MCF 10A (cell line): ENCODE results near the gene FARS2. TPM values are rescaled to one million over a fixed set of nuclear protein-coding genes. Genes with fewer than 3 reads are reported as not detected.

ENCODE experiments used
- BruUV-seq: library from RNA; stranded (reverse); fragments of 400-500 nt; replicated peaks from 2 replicates; lab custom pipeline; 2021; lab: Mats Ljungman, UMichigan
- CTCF ChIA-PET: fragments of 300-600 bp; sonication (Branson Sonifier 250); formaldehyde crosslinking; extraction: SDS; loops from one replicate; lab custom pipeline; 2021; ENCODE audit warnings: antibody characterized with exemption, inconsistent platforms; lab: Yijun Ruan, JAX
- POLR2A ChIA-PET: fragments of 300-600, 350-650 bp; sonication (Branson Sonifier 250); formaldehyde crosslinking; extraction: SDS; loops from one replicate; lab custom pipeline; 2020; ENCODE audit warnings: antibody characterized with exemption, inconsistent platforms; lab: Yijun Ruan, JAX
- DNase-seq: peaks from one replicate; pipeline ENCODE4 v3.0.0-alpha.2; 2018; ENCODE audit not compliant: unreplicated experiment
- H3K27ac Mint-ChIP-seq: one replicate; pipeline ENCODE4 v1.8.0; 2022; ENCODE audit warnings: mild to moderate bottlenecking, low read depth, mixed read lengths; ENCODE audit not compliant: unreplicated experiment
- H3K27me3 Mint-ChIP-seq: one replicate; pipeline ENCODE4 v1.8.0; 2022; ENCODE audit warnings: mixed read lengths; ENCODE audit not compliant: insufficient read depth, unreplicated experiment
- H3K36me3 Mint-ChIP-seq: one replicate; pipeline ENCODE4 v1.8.0; 2022; ENCODE audit warnings: mild to moderate bottlenecking, moderate library complexity, mixed read lengths; ENCODE audit not compliant: insufficient read depth, unreplicated experiment
- H3K4me1 Mint-ChIP-seq: one replicate; pipeline ENCODE4 v1.8.0; 2022; ENCODE audit warnings: mixed read lengths; ENCODE audit not compliant: insufficient read depth, unreplicated experiment
- H3K4me3 Mint-ChIP-seq: one replicate; pipeline ENCODE4 v1.8.0; 2022; ENCODE audit warnings: mild to moderate bottlenecking, moderate library complexity, mixed read lengths; ENCODE audit not compliant: unreplicated experiment
- H3K9me3 Mint-ChIP-seq: one replicate; pipeline ENCODE4 v1.8.0; 2022; ENCODE audit warnings: mixed read lengths; ENCODE audit not compliant: unreplicated experiment
- CTCF ChIP-seq: fragments of 200-600 bp; IDR thresholded peaks from one replicate; pipeline ENCODE4 v1.8.0; 2022; ENCODE audit warnings: antibody characterized with exemption, mild to moderate bottlenecking; ENCODE audit not compliant: unreplicated experiment
- intact Hi-C: fragments of 100-400 bp; cut with micrococcal nuclease; formaldehyde crosslinking; loops from 2 replicates; pipeline ENCODE4 v1.14.1; 2022
- total RNA-seq: library from RNA; stranded (reverse); gene quantifications from 2 replicates; pipeline ENCODE4 v1.2.3, GENCODE V29; 2022

FARS2 gene
- total RNA-seq, 1 experiment from 2014 or later, result 18.2 TPM

DNA sequence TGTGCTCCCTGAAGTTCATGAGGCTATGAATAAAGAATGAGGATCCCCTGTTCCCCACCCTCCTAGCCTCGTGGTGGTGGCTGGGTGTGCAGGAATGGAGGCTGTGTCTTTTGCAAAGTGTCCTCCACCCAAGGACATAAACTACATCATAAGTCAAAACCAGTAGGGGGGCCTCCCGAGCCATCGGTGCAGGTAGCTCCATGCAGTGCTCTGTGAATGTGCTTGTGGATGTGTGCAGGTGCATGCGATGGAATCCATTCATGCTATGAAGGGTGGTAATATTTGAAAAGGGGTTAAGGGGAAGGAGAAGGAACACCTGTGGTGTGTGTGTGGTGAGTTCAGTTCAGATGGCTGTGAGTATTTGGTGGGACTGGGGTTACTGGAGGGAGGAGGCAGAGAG is 548.1 kb downstream of the FARS2 start:
- ChIA-PET POLR2A (no interaction called here), CTCF (no interaction called here)
- no peaks in the 10 kb centered on the region for H3K9me3 Mint-ChIP-seq
- no TSS peak for BruUV-seq
- no peak overlapping the region for H3K27ac Mint-ChIP-seq
- H3K4me3 Mint-ChIP-seq, result no peak overlapping the region
- H3K27me3 Mint-ChIP-seq, result peaks cover 13% of the 10 kb centered on the region
- TF ChIP-seq CTCF, result no peak
- DNase-seq, result no peak
- peaks cover 2% of the 10 kb centered on the region for H3K36me3 Mint-ChIP-seq
- intact Hi-C loops, result no loop called here
- H3K4me1 Mint-ChIP-seq, result no peaks in the 10 kb centered on the region

DNA sequence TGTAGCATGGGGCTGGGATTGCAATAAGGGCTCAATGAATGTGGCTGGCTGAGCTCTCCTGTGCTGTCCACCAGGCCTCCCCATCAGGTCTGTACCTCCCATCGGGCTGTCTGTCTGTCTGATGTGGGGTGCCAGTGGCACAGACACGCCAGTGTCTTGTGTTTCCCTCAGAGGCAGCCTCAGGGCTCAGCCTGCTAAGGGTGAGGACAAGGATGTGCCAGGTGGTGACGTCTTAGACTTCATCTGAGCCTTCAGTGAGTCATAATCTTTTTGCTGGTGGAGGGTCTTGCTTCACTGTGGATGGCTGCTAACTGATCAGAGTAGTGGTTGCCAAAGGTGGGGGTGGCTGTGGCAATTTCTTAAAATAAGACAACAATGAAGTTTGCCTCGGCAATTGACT is 550.7 kb downstream of the FARS2 start:
- H3K4me1 Mint-ChIP-seq, result no peaks in the 10 kb centered on the region
- no peak overlapping the region for H3K4me3 Mint-ChIP-seq
- no peak overlapping the region for H3K27ac Mint-ChIP-seq
- CTCF ChIA-PET, result no interaction called here
- no peaks in the 10 kb centered on the region for H3K36me3 Mint-ChIP-seq
- no peaks in the 10 kb centered on the region for H3K9me3 Mint-ChIP-seq
- no TSS peak for BruUV-seq
- peaks cover 13% of the 10 kb centered on the region for H3K27me3 Mint-ChIP-seq
- POLR2A ChIA-PET, result no interaction called here
- intact Hi-C loops, result no loop called here
- TF ChIP-seq CTCF, result no peak
- DNase-seq, result peak; percentile 39

- no peak for TF ChIP-seq CTCF
- Mint-ChIP-seq H3K9me3 (no peaks in the 10 kb centered on the region), H3K36me3 (no peaks in the 10 kb centered on the region), H3K4me1 (no peaks in the 10 kb centered on the region), H3K27me3 (peaks cover 13% of the 10 kb centered on the region), H3K27ac (no peak overlapping the region), H3K4me3 (no peak overlapping the region)
- no peak for DNase-seq
- ChIA-PET POLR2A (interaction anchor here (0.5 to 0.8 kb wide), 2 partner anchors 26 to 36 kb away, joined by 3 read pairs; no protein-coding TSS in a partner anchor), CTCF (interaction anchor here (0.6 kb wide), 1 partner anchor 694 kb away, joined by 3 read pairs; no protein-coding TSS in a partner anchor)
- no TSS peak for BruUV-seq
- intact Hi-C loops, result no loop called here
Observed at GRCh38 chr6:5813625-5814027, 552.3 kb downstream of the FARS2 start.

DNA sequence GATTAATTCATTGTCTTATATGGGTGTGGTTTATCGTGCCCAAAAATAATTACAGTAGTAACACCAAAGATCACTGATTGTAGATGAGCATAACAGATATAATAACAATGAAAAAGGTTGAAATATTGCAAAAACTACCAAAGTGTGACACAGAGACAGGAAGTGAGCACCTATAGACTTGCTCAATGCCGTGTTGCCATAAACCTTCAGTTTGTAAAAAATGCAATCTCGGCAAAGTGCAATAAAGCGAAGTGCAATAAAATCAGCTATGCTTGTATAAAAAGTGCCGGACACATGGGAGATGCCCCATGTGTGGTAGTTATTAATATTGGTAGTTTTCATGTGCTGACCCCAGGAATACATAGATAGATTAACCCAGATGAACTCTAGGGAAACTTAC is 552.8 kb downstream of the FARS2 start:
- no peak for TF ChIP-seq CTCF
- no peak for DNase-seq
- Mint-ChIP-seq H3K27ac (no peak overlapping the region), H3K4me1 (no peaks in the 10 kb centered on the region), H3K36me3 (no peaks in the 10 kb centered on the region), H3K4me3 (no peak overlapping the region), H3K9me3 (no peaks in the 10 kb centered on the region), H3K27me3 (peaks cover 10% of the 10 kb centered on the region)
- ChIA-PET POLR2A (no interaction called here), CTCF (interaction anchor here (0.6 kb wide), 1 partner anchor 694 kb away, joined by 3 read pairs; no protein-coding TSS in a partner anchor)
- no TSS peak for BruUV-seq
- intact Hi-C loops, result no loop called here
